GM19463 (cell line): ENCODE measurements around the gene GOLGA8K.
"Not testable (repeated sequence)": the region's sequence is repeated elsewhere in the genome, so short reads cannot be mapped to it uniquely, and the experiment has no call there.

Experiments used
- ATAC-seq: cut with Tn5 transposase; IDR thresholded peaks from one replicate; pipeline ENCODE4 v1.9.1; 2021; ENCODE audit warnings: mild to moderate bottlenecking, moderate library complexity; ENCODE audit not compliant: unreplicated experiment

GOLGA8K gene

GRCh38 chr15:32403192-32403591 lies at the start of gene GOLGA8K:
TSS of gene GOLGA8K (minus strand) at chr15:32403292. CDS start at chr15:32403194, 98 bp downstream.
- not testable (repeated sequence) for ATAC-seq

- ATAC-seq = not testable (repeated sequence)
Measured at GRCh38 chr15:32440445-32440977, 37.4 kb upstream of the GOLGA8K start.

- not testable (repeated sequence) for ATAC-seq
Measured at GRCh38 chr15:32434102-32434963, 31.2 kb upstream of the GOLGA8K start.

- ATAC-seq = not testable (repeated sequence)
Measured at GRCh38 chr15:32427635-32428034, 24.5 kb upstream of the GOLGA8K start.

- not testable (repeated sequence) for ATAC-seq
Measured at GRCh38 chr15:32426511-32426910, 23.4 kb upstream of the GOLGA8K start.

- not testable (repeated sequence) for ATAC-seq
Measured at GRCh38 chr15:32407903-32408302, 4.8 kb upstream of the GOLGA8K start.

- ATAC-seq = not testable (repeated sequence)
Measured at GRCh38 chr15:32396522-32396921, 6.6 kb downstream of the GOLGA8K start.

GRCh38 chr15:32394745-32395144 lies 8.3 kb downstream of the GOLGA8K start:
- not testable (repeated sequence) for ATAC-seq

GRCh38 chr15:32388050-32388648 lies 14.9 kb downstream of the GOLGA8K start:
- ATAC-seq = not testable (repeated sequence)

- ATAC-seq = not testable (repeated sequence)
Measured at GRCh38 chr15:32385823-32386495, 17.1 kb downstream of the GOLGA8K start.

GRCh38 chr15:32374185-32374584 lies 28.9 kb downstream of the GOLGA8K start:
- not testable (repeated sequence) for ATAC-seq

GRCh38 chr15:32373707-32374106 lies 29.4 kb downstream of the GOLGA8K start:
- not testable (repeated sequence) for ATAC-seq

- not testable (repeated sequence) for ATAC-seq
Measured at GRCh38 chr15:32372075-32372474, 31.0 kb downstream of the GOLGA8K start.

- ATAC-seq = not testable (repeated sequence)
Measured at GRCh38 chr15:32370526-32370925, 32.6 kb downstream of the GOLGA8K start.

GRCh38 chr15:32370064-32370463 lies 33.0 kb downstream of the GOLGA8K start:
- ATAC-seq = not testable (repeated sequence)

GRCh38 chr15:32366492-32366891 lies 36.6 kb downstream of the GOLGA8K start:
- not testable (repeated sequence) for ATAC-seq

GRCh38 chr15:32365955-32366354 lies 37.1 kb downstream of the GOLGA8K start:
- ATAC-seq = not testable (repeated sequence)

- ATAC-seq = not testable (repeated sequence)
Measured at GRCh38 chr15:32364944-32365343, 38.1 kb downstream of the GOLGA8K start.

GRCh38 chr15:32363449-32363848 lies 39.6 kb downstream of the GOLGA8K start:
- not testable (repeated sequence) for ATAC-seq

- ATAC-seq = not testable (repeated sequence)
Measured at GRCh38 chr15:32361662-32362061, 41.4 kb downstream of the GOLGA8K start.

GRCh38 chr15:32358462-32358861 lies 44.6 kb downstream of the GOLGA8K start:
- ATAC-seq = not testable (repeated sequence)
